Right lobe of liver (tissue), 6 donors: ENCODE results near the gene METTL24. TPM values are rescaled to one million over a fixed set of nuclear protein-coding genes. Genes with fewer than 3 reads are reported as not detected.

Experiments
- ATAC-seq, 4 donors: fragments of 200-7000 bp; cut with Tn5 transposase; one replicate each; pipeline ENCODE4 v1.9.1; 2020; ENCODE audit warnings: mild to moderate bottlenecking in 4 of 4, moderate library complexity in 4 of 4
- DNase-seq, 3 donors: peaks; one replicate each; pipeline ENCODE4 v3.0.0-alpha.2; 2020
- H3K27ac ChIP-seq, 3 donors: fragments of 200-600 bp; one replicate each; pipeline ENCODE4 v1.8.0; 2022
- H3K27me3 ChIP-seq, 2 donors: fragments of 200-600 bp; one replicate each; pipeline ENCODE4 v1.8.0; 2022
- H3K36me3 ChIP-seq, 4 donors: fragments of 200-600 bp; sonication (generic) in 1 of 4; one replicate each; pipeline versions ENCODE4 v1.5.1 to v1.8.0; 2017 to 2022; ENCODE audit warnings: control low read depth in 1 of 4
- H3K4me1 ChIP-seq, 4 donors: fragments of 200-600 bp; sonication (generic) in 1 of 4; one replicate each; pipeline versions ENCODE4 v1.5.1 to v1.8.0; 2017 to 2022; ENCODE audit warnings: control low read depth in 1 of 4
- H3K4me3 ChIP-seq, 3 donors: fragments of 200-600 bp; one replicate each; pipeline ENCODE4 v1.8.0; 2022
- H3K9me3 ChIP-seq, 4 donors: fragments of 200-600 bp; sonication (generic) in 1 of 4; one replicate each; pipeline versions ENCODE4 v1.5.1 to v1.8.0; 2017 to 2022; ENCODE audit warnings: control low read depth in 1 of 4
- POLR2A ChIP-seq: fragments of 450-650 bp; IDR thresholded peaks from one replicate; pipeline ENCODE4 v1.6.1; 2017; ENCODE audit warnings: antibody characterized with exemption, mild to moderate bottlenecking
- whole genome bisulfite sequencing: methylation state at CpG from one replicate; pipeline ENCODE4 v1.1.6; 2018; ENCODE audit warnings: low coverage, low lambda C conversion rate; ENCODE audit not compliant: insufficient coverage; ENCODE audit errors: missing lambda C conversion rate; 5-methylcytosine and 5-hydroxymethylcytosine counted together
- intact Hi-C, 2 donors: fragments of 100-400 bp; cut with DNase I; formaldehyde crosslinking; loops; one replicate each; pipeline versions ENCODE4 v1.11.2 to v1.14.1; 2022
- total RNA-seq, 6 experiments: library from RNA; depleted of rRNA in 2 of 6; stranded (reverse); fragments of >200 nt in 2 of 6; fragmentation: NEBNext Ultra II Directional in 3 of 6; extraction: Animal tissue kit (Norgen Biotek cat#: 25700) in 3 of 6; gene quantifications; one replicate each; pipeline versions ENCODE4 v1.1.0 to v1.2.4, GENCODE V29; 2016 to 2023
- TF ChIP-seq, protein P1 (sequence below), 4 donors: fragments of 200-600 bp in 3 of 4; fragments of 450-650 bp in 1 of 4; IDR thresholded peaks; one replicate each; pipeline versions ENCODE4 v1.5.1 to v1.8.0; 2016 to 2022; ENCODE audit warnings: antibody characterized with exemption in 4 of 4, mild to moderate bottlenecking in 2 of 4
- donor health status: DM: no; HTN: yes; CAD: no.
- donor health status: DM: no; HTN: no; CAD: no.
- donor health status: DM: no; HTN: no; CAD: no.
- donor health status: DM: no; HTN: yes; CAD: no.
- donor health status: DM: no; HTN: yes; CAD: no.

METTL24 gene
- total RNA-seq, 6 experiments from 2014 or later: 0.37 to 1.0 (median 0.57) TPM

DNA sequence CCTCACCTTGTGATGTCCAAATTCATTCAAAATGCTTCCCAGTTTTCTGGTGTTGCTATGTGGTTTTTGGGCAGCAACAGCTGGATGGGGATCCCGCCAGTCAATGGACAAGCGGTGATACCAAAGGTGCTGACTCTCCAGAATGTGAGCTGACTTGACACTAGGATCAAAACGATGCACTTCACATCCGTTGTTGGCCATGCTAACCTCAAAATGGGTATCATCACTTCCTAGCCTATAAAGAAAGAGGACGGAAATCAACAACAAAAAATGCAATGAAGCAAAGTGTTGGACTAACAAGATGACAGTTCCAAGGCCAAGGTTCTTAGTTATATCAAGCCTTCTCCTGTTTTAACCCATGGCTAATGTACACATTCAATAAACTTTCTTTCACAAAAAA, 59.2 kb downstream of the METTL24 start:
- intact Hi-C loops: no loop called here

DNA sequence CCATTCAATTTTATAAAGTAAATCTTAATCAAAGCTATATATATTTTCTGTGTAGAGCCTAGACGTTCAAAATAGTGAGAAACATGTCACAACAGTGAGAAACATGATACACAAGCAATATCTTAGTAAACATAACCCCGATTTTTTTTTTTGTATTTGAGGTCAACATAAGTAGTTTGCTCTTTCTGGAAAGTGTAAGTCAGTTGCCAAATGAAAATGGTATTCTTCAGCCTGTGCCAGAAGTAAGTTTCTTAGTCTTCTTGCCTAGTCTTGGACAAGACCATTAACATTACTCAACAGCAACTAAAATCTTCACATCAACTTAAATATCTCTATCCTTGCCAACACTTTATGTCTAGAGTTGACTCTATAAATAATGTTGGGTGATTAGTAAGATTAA, 59.7 kb downstream of the METTL24 start:
- ATAC-seq (no peak), DNase-seq (no peak)
- no peaks in the 10 kb centered on the region for H3K27me3 ChIP-seq
- no peak overlapping the region for H3K4me3 ChIP-seq
- no peaks in the 10 kb centered on the region for H3K9me3 ChIP-seq
- no peaks in the 10 kb centered on the region for H3K4me1 ChIP-seq
- H3K36me3 ChIP-seq: no peaks in the 10 kb centered on the region
- no peak for TF ChIP-seq POLR2A
- TF ChIP-seq, protein P1, sequence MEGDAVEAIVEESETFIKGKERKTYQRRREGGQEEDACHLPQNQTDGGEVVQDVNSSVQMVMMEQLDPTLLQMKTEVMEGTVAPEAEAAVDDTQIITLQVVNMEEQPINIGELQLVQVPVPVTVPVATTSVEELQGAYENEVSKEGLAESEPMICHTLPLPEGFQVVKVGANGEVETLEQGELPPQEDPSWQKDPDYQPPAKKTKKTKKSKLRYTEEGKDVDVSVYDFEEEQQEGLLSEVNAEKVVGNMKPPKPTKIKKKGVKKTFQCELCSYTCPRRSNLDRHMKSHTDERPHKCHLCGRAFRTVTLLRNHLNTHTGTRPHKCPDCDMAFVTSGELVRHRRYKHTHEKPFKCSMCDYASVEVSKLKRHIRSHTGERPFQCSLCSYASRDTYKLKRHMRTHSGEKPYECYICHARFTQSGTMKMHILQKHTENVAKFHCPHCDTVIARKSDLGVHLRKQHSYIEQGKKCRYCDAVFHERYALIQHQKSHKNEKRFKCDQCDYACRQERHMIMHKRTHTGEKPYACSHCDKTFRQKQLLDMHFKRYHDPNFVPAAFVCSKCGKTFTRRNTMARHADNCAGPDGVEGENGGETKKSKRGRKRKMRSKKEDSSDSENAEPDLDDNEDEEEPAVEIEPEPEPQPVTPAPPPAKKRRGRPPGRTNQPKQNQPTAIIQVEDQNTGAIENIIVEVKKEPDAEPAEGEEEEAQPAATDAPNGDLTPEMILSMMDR (IDR thresholded peaks at IDR 0.05): no peak
- intact Hi-C loops: no loop called here
- no peak overlapping the region for H3K27ac ChIP-seq
- WGBS: 25% methylated on average over 2 of the region's 2 CpGs

More for the DNA sequence above, 59.2 kb downstream of the METTL24 start:
- no peak for DNase-seq
- WGBS: 81% methylated on average over 5 of the region's 5 CpGs
- Histone ChIP-seq H3K36me3 (no peaks in the 10 kb centered on the region), H3K4me3 (no peak overlapping the region), H3K27ac (no peak overlapping the region), H3K4me1 (no peaks in the 10 kb centered on the region), H3K9me3 (no peaks in the 10 kb centered on the region), H3K27me3 (no peaks in the 10 kb centered on the region)
- no peak for ATAC-seq
- TF ChIP-seq POLR2A: no peak
- TF ChIP-seq, protein P1 (IDR thresholded peaks at IDR 0.05): no peak

DNA sequence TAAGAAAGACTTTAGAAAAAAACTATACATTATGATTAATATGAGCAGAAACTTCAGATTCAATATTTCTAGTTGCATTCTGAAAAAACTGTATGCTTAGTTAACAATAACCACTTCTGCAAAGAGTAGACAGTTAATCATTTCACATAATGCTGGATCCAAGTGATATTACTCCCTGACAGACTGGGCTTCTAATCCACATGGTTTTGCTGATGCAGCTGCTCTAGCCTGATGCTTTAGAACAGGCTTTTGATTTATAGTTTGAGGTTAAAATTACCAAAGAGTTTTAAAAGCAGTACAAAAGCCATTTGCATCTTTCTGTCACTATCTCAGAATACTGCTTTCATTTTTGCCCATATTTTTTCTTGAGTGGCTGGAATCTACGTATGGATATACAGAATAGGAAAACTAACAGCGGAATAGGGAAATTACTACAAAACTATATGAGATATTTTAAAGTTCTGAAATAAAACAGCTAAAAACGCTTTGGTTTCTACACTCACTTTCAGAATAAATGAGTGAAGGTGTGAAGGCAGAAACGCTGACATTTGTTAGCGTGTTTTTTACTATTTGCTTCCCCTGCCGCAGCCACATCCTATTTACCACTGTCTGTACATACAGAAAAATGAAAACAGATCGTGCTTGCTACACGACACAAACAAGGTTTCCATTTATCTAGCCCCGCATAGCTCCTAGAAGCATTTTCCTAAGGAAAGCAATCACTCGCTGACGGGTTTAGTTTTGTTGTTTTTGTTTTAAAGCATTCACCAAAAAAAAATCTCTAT, 61.7 kb downstream of the METTL24 start:
- 64% methylated on average over 11 of the region's 11 CpGs for WGBS
- H3K27me3 ChIP-seq: no peaks in the 10 kb centered on the region
- no peaks in the 10 kb centered on the region for H3K9me3 ChIP-seq
- H3K4me3 ChIP-seq: no peak overlapping the region
- H3K27ac ChIP-seq: no peak overlapping the region
- no peaks in the 10 kb centered on the region for H3K4me1 ChIP-seq
- intact Hi-C loops: no loop called here
- ATAC-seq (no peak), DNase-seq (no peak)
- TF ChIP-seq, protein P1 (IDR thresholded peaks at IDR 0.05): no peak
- TF ChIP-seq POLR2A: no peak
- no peaks in the 10 kb centered on the region for H3K36me3 ChIP-seq

DNA sequence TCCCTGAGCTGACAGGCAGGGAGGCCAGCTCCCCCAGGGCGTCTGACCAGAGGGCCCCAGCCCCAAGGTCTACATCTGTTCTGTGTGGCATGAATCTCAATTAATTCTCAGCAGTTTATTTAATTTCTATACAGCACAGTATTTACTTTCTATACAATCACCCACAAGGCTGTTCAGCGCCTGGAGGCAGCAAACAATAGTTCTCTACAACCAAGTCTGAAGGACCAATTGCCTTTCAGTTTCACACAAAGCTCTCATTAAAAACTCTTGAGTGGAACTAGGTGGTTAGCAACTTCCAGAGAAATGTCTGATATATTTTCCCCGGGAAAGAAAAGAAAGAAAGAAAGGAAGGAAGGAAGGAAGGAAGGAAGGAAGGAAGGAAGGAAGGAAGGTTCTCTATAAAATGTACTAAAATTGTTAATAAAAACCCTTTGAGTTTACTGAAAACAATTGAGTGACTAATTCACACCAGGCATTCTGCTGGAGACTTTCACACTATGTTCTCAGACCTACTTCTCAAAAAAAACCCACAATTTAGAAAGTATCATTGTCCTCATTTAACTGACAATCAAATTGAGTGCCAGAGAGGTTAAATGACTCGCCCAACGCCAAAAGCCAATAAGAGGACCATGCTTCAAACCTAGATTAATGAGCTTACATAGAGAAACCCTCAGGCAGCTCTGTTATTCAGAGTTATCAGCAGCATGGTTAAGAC, 62.5 kb downstream of the METTL24 start:
- Histone ChIP-seq H3K27ac (no peak overlapping the region), H3K9me3 (no peaks in the 10 kb centered on the region), H3K4me1 (no peaks in the 10 kb centered on the region), H3K4me3 (no peak overlapping the region), H3K27me3 (no peaks in the 10 kb centered on the region), H3K36me3 (no peaks in the 10 kb centered on the region)
- TF ChIP-seq, protein P1 (IDR thresholded peaks at IDR 0.05): no peak
- TF ChIP-seq POLR2A: no peak
- ATAC-seq: no peak
- WGBS: 61% methylated on average over 4 of the region's 5 CpGs
- DNase-seq: no peak
- intact Hi-C loops: no loop called here
